ENCODE data around the gene DDX31. TPM values are rescaled to one million over a fixed set of nuclear protein-coding genes. Genes with fewer than 3 reads are reported as not detected.

Gene DDX31
- total RNA-seq, 1 donor from 2014 or later: 15.8 TPM

DNA sequence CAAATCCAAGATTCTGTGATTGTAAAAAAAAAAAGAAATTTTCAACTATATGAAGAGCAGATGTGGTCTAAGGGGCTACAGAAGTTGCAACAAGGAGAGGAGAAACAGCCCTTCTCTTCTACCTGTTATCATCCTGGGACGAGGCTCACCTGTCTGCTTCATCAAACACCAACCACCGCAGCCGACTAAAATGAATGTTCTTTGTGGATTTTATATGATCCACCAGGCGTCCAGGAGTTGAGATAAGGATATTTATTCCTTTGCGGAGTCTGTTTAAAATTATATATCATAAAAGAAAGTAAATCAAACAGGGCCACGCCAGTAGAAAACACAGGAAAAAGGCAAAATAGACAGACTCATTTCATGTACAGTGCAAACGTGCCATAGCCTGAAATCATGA, 21.5 kb downstream of the DDX31 start:
- Mint-ChIP-seq H3K27ac (ENCODE audit: unreplicated experiment) (no peak overlapping the region), H3K4me1 (ENCODE audit: unreplicated experiment) (peaks cover 3% of the 10 kb centered on the region), H3K9me3 (ENCODE audit: unreplicated experiment) (no peaks in the 10 kb centered on the region), H3K4me3 (ENCODE audit: unreplicated experiment) (no peak overlapping the region), H3K36me3 (ENCODE audit: low read depth, unreplicated experiment) (peaks cover 24% of the 10 kb centered on the region), H3K27me3 (ENCODE audit: unreplicated experiment) (peaks cover 6% of the 10 kb centered on the region)
- TF ChIP-seq CTCF (IDR thresholded peaks at IDR 0.05; ENCODE audit: unreplicated experiment): no peak
- no peak for DNase-seq (ENCODE audit: low spot score)

- TF ChIP-seq CTCF (IDR thresholded peaks at IDR 0.05; ENCODE audit: unreplicated experiment): no peak
- no peak for DNase-seq (ENCODE audit: low spot score)
- H3K4me1 Mint-ChIP-seq (ENCODE audit: unreplicated experiment): peaks cover 3% of the 10 kb centered on the region
- H3K9me3 Mint-ChIP-seq (ENCODE audit: unreplicated experiment): no peaks in the 10 kb centered on the region
- H3K4me3 Mint-ChIP-seq (ENCODE audit: unreplicated experiment): no peak overlapping the region
- H3K27me3 Mint-ChIP-seq (ENCODE audit: unreplicated experiment): peaks cover 5% of the 10 kb centered on the region
- H3K27ac Mint-ChIP-seq (ENCODE audit: unreplicated experiment): no peak overlapping the region
- peaks cover 23% of the 10 kb centered on the region for H3K36me3 Mint-ChIP-seq (ENCODE audit: low read depth, unreplicated experiment)
Measured at GRCh38 chr9:132647806-132648205, 22.0 kb downstream of the DDX31 start.

GRCh38 chr9:132647355-132647754, 22.4 kb downstream of the DDX31 start:
- Mint-ChIP-seq H3K36me3 (ENCODE audit: low read depth, unreplicated experiment) (peaks cover 19% of the 10 kb centered on the region), H3K9me3 (ENCODE audit: unreplicated experiment) (no peaks in the 10 kb centered on the region), H3K27me3 (ENCODE audit: unreplicated experiment) (peaks cover 3% of the 10 kb centered on the region), H3K4me1 (ENCODE audit: unreplicated experiment) (peaks cover 3% of the 10 kb centered on the region), H3K27ac (ENCODE audit: unreplicated experiment) (no peak overlapping the region), H3K4me3 (ENCODE audit: unreplicated experiment) (no peak overlapping the region)
- DNase-seq (ENCODE audit: low spot score): no peak
- TF ChIP-seq CTCF (IDR thresholded peaks at IDR 0.05; ENCODE audit: unreplicated experiment): no peak

DNA sequence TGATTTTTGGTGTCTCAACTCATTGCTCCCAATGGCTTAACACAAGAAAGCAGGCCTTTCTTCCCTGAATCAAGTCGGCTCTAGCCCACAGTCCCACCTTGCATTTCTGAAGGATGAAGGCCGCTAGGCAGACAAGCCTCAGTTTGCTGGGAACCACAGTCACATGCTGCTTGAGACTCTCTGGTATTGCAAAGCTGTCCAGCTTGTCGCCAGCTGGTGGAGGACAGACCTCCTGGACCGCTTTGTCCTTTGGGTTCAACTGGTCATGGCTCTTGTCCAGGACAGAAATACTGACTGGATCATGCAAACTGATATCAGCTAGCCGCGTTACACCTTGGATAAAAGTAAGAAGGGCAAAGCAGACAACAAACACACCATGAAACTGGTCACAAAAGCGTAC, 23.1 kb downstream of the DDX31 start:
- Mint-ChIP-seq H3K27ac (ENCODE audit: unreplicated experiment) (no peak overlapping the region), H3K9me3 (ENCODE audit: unreplicated experiment) (no peaks in the 10 kb centered on the region), H3K36me3 (ENCODE audit: low read depth, unreplicated experiment) (peaks cover 19% of the 10 kb centered on the region), H3K27me3 (ENCODE audit: unreplicated experiment) (peaks cover 3% of the 10 kb centered on the region), H3K4me3 (ENCODE audit: unreplicated experiment) (peak overlapping the region; percentile 9), H3K4me1 (ENCODE audit: unreplicated experiment) (peaks cover 3% of the 10 kb centered on the region)
- no peak for DNase-seq (ENCODE audit: low spot score)
- no peak for TF ChIP-seq CTCF (IDR thresholded peaks at IDR 0.05; ENCODE audit: unreplicated experiment)

DNA sequence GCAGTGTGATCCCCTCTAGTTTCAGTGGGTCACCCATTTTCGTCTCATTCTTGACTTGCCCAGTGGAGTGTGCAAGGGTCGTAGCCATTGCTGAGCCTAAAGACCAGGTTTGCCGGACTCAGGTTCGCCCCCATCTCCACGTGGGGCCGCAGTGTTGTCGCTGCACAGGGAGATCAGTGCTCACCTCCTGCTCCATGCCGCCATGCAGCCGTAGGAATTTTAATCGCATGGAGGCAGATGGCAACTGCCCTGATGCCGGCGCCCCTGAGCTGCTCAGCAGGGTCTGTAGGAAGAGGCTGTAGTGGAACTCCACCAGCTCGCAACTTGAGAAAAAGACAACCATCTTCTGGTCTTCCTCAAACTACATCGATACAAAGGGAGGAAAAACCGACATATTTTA, 24.1 kb downstream of the DDX31 start:
- no peak for DNase-seq (ENCODE audit: low spot score)
- H3K4me1 Mint-ChIP-seq (ENCODE audit: unreplicated experiment): peaks cover 3% of the 10 kb centered on the region
- peak overlapping the region; percentile 53 for H3K4me3 Mint-ChIP-seq (ENCODE audit: unreplicated experiment)
- TF ChIP-seq CTCF (IDR thresholded peaks at IDR 0.05; ENCODE audit: unreplicated experiment): no peak
- H3K27me3 Mint-ChIP-seq (ENCODE audit: unreplicated experiment): peaks cover 3% of the 10 kb centered on the region
- no peak overlapping the region for H3K27ac Mint-ChIP-seq (ENCODE audit: unreplicated experiment)
- peaks cover 19% of the 10 kb centered on the region for H3K36me3 Mint-ChIP-seq (ENCODE audit: low read depth, unreplicated experiment)
- H3K9me3 Mint-ChIP-seq (ENCODE audit: unreplicated experiment): no peaks in the 10 kb centered on the region

Data from endothelial cell (in vitro differentiated cells).